DMS 273 (cell line): Measurements from ENCODE around the gene ARL4C.

Source experiments
- DNase-seq: peaks from one replicate; lab custom pipeline; 2025; ENCODE audit not compliant: unreplicated experiment; lab: John Stamatoyannopoulos, UW

ARL4C gene

GRCh38 chr2:234500394-234501006 is 3.6 kb upstream of the ARL4C start:
- DNase-seq = peak; percentile 76

- no peak for DNase-seq
These were observed 834 bp upstream of the ARL4C start for GRCh38 chr2:234497594-234498235.

GRCh38 chr2:234496055-234496834 is 636 bp downstream of the ARL4C start:
- DNase-seq = peak; percentile 53

GRCh38 chr2:234495251-234496054 is 1.4 kb downstream of the ARL4C start:
- DNase-seq = peak; percentile 20

GRCh38 chr2:234494361-234495250 is 2.3 kb downstream of the ARL4C start:
- DNase-seq = peak; percentile 8

GRCh38 chr2:234493796-234494195 is 3.1 kb downstream of the ARL4C start:
- DNase-seq = no peak

GRCh38 chr2:234492717-234493485 is 4.0 kb downstream of the ARL4C start:
- no peak for DNase-seq

GRCh38 chr2:234491897-234492296 is 5.0 kb downstream of the ARL4C start:
- DNase-seq = no peak

GRCh38 chr2:234491281-234491680 is 5.6 kb downstream of the ARL4C start:
- no peak for DNase-seq

GRCh38 chr2:234490271-234491091 is 6.4 kb downstream of the ARL4C start:
- no peak for DNase-seq

- DNase-seq = no peak
These were observed 7.9 kb downstream of the ARL4C start for GRCh38 chr2:234488913-234489451.

GRCh38 chr2:234488486-234488885 is 8.4 kb downstream of the ARL4C start:
- DNase-seq = no peak

GRCh38 chr2:234487356-234487755 is 9.5 kb downstream of the ARL4C start:
- no peak for DNase-seq

- peak; percentile 8 for DNase-seq
These were observed 13.2 kb downstream of the ARL4C start for GRCh38 chr2:234483568-234484251.

GRCh38 chr2:234481301-234481700 is 15.6 kb downstream of the ARL4C start:
- DNase-seq = no peak

- DNase-seq = no peak
These were observed 16.5 kb downstream of the ARL4C start for GRCh38 chr2:234480337-234480736.

GRCh38 chr2:234479465-234479864 is 17.4 kb downstream of the ARL4C start:
- DNase-seq = no peak
